Fibroblast of lung (primary cell): Measurements from ENCODE around the gene MYRFL. TPM values are rescaled to one million over a fixed set of nuclear protein-coding genes. Genes with fewer than 3 reads are reported as not detected.

Experiments
- DNase-seq, 2 donors: peaks; one replicate each; pipeline versions ENCODE4 v3.0.0 to v3.0.0-alpha.2; 2010; ENCODE audit warnings: low read depth in 2 of 2
- H2AFZ ChIP-seq: 2 replicates; pipeline ENCODE4 v1.5.1; 2012; ENCODE audit warnings: low read length, control low read depth, inconsistent platforms
- H3K27ac ChIP-seq: 2 replicates; pipeline ENCODE4 v1.5.1; 2011; ENCODE audit warnings: low read length, control low read depth; ENCODE audit not compliant: insufficient read depth
- H3K27me3 ChIP-seq: 2 replicates; pipeline ENCODE4 v1.5.1; 2011; ENCODE audit warnings: mild to moderate bottlenecking, low read length; ENCODE audit not compliant: control insufficient read depth, insufficient read depth
- H3K36me3 ChIP-seq: 2 replicates; pipeline ENCODE4 v1.5.1; 2011; ENCODE audit warnings: low read length; ENCODE audit not compliant: control insufficient read depth, insufficient read depth
- H3K4me1 ChIP-seq: 2 replicates; pipeline ENCODE4 v1.5.1; 2011; ENCODE audit warnings: low read length; ENCODE audit not compliant: control insufficient read depth, insufficient read depth; ENCODE audit errors: extremely low read depth
- H3K4me2 ChIP-seq: 2 replicates; pipeline ENCODE4 v1.5.1; 2011; ENCODE audit warnings: low read length, control low read depth; ENCODE audit not compliant: insufficient read depth; ENCODE audit errors: extremely low read depth
- H3K4me3 ChIP-seq, 4 experiments: fragments of 200-600 bp in 1 of 4; sonication (generic) in 1 of 4; replicated peaks in 1 of 4; 2 replicates each; pipeline ENCODE4 v1.5.1; 2011 to 2016; ENCODE audit warnings: low read length in 4 of 4, low read depth in 3 of 4, mild to moderate bottlenecking in 3 of 4, control low read depth in 2 of 4, inconsistent platforms in 1 of 4, mixed read lengths in 1 of 4; ENCODE audit not compliant: insufficient read depth in 1 of 4; ENCODE audit errors: control extremely low read depth in 1 of 4
- H3K79me2 ChIP-seq: 2 replicates; pipeline ENCODE4 v1.5.1; 2012; ENCODE audit warnings: mild to moderate bottlenecking, low read length, inconsistent platforms; ENCODE audit not compliant: control insufficient read depth, insufficient read depth
- H3K9ac ChIP-seq: 2 replicates; pipeline ENCODE4 v1.5.1; 2011; ENCODE audit warnings: mild to moderate bottlenecking, low read length, control low read depth; ENCODE audit not compliant: insufficient read depth
- H3K9me3 ChIP-seq: 2 replicates; pipeline ENCODE4 v1.5.1; 2012; ENCODE audit warnings: low read depth, low read length; ENCODE audit not compliant: control insufficient read depth, insufficient read depth
- H4K20me1 ChIP-seq: 2 replicates; pipeline ENCODE4 v1.5.1; 2011; ENCODE audit warnings: low read length; ENCODE audit not compliant: control insufficient read depth, insufficient read depth; ENCODE audit errors: extremely low read depth
- CTCF ChIP-seq, 2 donors: IDR thresholded peaks in 1 of 2; conservative IDR thresholded peaks in 1 of 2; 1 replicate in 1 of 2; 2 replicates in 1 of 2; pipeline ENCODE4 v1.5.1; 2011 to 2012; ENCODE audit warnings: low read length in 2 of 2, control low read depth in 1 of 2, inconsistent platforms in 1 of 2, low read depth in 1 of 2, mild to moderate bottlenecking in 1 of 2
- EZH2 ChIP-seq: IDR thresholded peaks from 2 replicates; pipeline ENCODE4 v1.5.1; 2012; ENCODE audit warnings: low read length, control low read depth, mild to moderate bottlenecking; ENCODE audit errors: missing control alignments
- polyA plus RNA-seq, 2 donors: library from polyadenylated mRNA; depleted of rRNA in 1 of 2; stranded (reverse) in 1 of 2; unstranded in 1 of 2; fragments of >200 nt; gene quantifications; 2 replicates each; pipeline ENCODE4 v1.2.1, GENCODE V29; 2011 to 2012; ENCODE audit warnings: missing spikeins in 1 of 2
- total RNA-seq: library from RNA; depleted of rRNA; stranded (reverse); fragments of >200 nt; gene quantifications from 2 replicates; pipeline ENCODE4 v1.2.1, GENCODE V29; 2014

MYRFL gene
- total and polyA plus RNA-seq, 2 donors (not counting 1 experiment from before 2014, with no cell fraction given) = not detected

GRCh38 chr12:69834576-69834975 lies 9.5 kb downstream of the MYRFL start:
- Histone ChIP-seq H3K4me2 (no peak overlapping the region), H3K9ac (no peak overlapping the region), H4K20me1 (no peaks in the 10 kb centered on the region), H2AFZ (no peak overlapping the region), H3K4me1 (no peaks in the 10 kb centered on the region), H3K27me3 (peaks cover 2% of the 10 kb centered on the region), H3K4me3 (no peak overlapping the region), H3K9me3 (no peaks in the 10 kb centered on the region), H3K79me2 (no peaks in the 10 kb centered on the region), H3K27ac (no peak overlapping the region), H3K36me3 (no peaks in the 10 kb centered on the region)
- DNase-seq = no peak
- no peak for TF ChIP-seq EZH2
- no peak for TF ChIP-seq CTCF (conservative IDR thresholded peaks at IDR 0.05 in 1 of 2, IDR thresholded peaks at IDR 0.05 in 1 of 2; ENCODE audit: low read depth in 1 of 2, low read length in 2 of 2)

GRCh38 chr12:69835081-69835480 lies 10.1 kb downstream of the MYRFL start:
- H3K79me2 ChIP-seq = no peaks in the 10 kb centered on the region
- H3K4me1 ChIP-seq = no peaks in the 10 kb centered on the region
- no peak overlapping the region for H3K9ac ChIP-seq
- H3K4me3 ChIP-seq = no peak overlapping the region
- no peak overlapping the region for H3K27ac ChIP-seq
- TF ChIP-seq CTCF (conservative IDR thresholded peaks at IDR 0.05 in 1 of 2, IDR thresholded peaks at IDR 0.05 in 1 of 2; ENCODE audit: low read depth in 1 of 2, low read length in 2 of 2) = no peak
- no peak for TF ChIP-seq EZH2
- no peak overlapping the region for H2AFZ ChIP-seq
- H3K9me3 ChIP-seq = no peaks in the 10 kb centered on the region
- no peaks in the 10 kb centered on the region for H4K20me1 ChIP-seq
- H3K4me2 ChIP-seq = no peak overlapping the region
- no peak for DNase-seq
- H3K36me3 ChIP-seq = no peaks in the 10 kb centered on the region
- peaks cover 2% of the 10 kb centered on the region for H3K27me3 ChIP-seq

GRCh38 chr12:69836015-69836414 lies 11.0 kb downstream of the MYRFL start:
- no peak overlapping the region for H2AFZ ChIP-seq
- no peaks in the 10 kb centered on the region for H3K27me3 ChIP-seq
- no peak overlapping the region for H3K27ac ChIP-seq
- H3K9ac ChIP-seq = no peak overlapping the region
- no peaks in the 10 kb centered on the region for H3K79me2 ChIP-seq
- TF ChIP-seq CTCF (conservative IDR thresholded peaks at IDR 0.05 in 1 of 2, IDR thresholded peaks at IDR 0.05 in 1 of 2; ENCODE audit: low read depth in 1 of 2, low read length in 2 of 2) (no peak), EZH2 (no peak)
- no peaks in the 10 kb centered on the region for H3K36me3 ChIP-seq
- H4K20me1 ChIP-seq = no peaks in the 10 kb centered on the region
- DNase-seq = no peak
- no peak overlapping the region for H3K4me3 ChIP-seq
- no peak overlapping the region for H3K4me2 ChIP-seq
- no peaks in the 10 kb centered on the region for H3K9me3 ChIP-seq
- H3K4me1 ChIP-seq = no peaks in the 10 kb centered on the region
